ENCODE measurements around the gene KLHL22.

DNA sequence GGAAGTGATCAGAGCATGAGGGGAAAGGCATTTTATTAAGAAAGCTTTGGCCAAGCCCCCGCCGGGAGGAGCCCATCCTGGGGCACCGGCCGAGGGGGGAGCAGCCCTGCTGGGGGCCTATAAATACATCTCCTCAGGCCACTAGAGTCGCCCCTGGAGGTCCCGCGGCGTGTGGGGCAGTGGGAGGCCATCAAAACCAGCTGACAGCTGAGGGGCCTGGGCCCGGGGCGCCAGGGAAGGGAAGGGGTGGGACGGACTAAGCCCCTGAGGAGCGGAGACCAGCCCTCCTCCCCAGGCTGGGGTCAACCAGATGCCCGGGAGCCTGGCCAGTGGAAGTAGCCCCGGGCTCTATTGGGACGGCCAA, 71.0 kb downstream of the KLHL22 start:
- TF ChIP-seq, protein P1, sequence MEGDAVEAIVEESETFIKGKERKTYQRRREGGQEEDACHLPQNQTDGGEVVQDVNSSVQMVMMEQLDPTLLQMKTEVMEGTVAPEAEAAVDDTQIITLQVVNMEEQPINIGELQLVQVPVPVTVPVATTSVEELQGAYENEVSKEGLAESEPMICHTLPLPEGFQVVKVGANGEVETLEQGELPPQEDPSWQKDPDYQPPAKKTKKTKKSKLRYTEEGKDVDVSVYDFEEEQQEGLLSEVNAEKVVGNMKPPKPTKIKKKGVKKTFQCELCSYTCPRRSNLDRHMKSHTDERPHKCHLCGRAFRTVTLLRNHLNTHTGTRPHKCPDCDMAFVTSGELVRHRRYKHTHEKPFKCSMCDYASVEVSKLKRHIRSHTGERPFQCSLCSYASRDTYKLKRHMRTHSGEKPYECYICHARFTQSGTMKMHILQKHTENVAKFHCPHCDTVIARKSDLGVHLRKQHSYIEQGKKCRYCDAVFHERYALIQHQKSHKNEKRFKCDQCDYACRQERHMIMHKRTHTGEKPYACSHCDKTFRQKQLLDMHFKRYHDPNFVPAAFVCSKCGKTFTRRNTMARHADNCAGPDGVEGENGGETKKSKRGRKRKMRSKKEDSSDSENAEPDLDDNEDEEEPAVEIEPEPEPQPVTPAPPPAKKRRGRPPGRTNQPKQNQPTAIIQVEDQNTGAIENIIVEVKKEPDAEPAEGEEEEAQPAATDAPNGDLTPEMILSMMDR (IDR thresholded peaks at IDR 0.05 in 4 of 5, conservative IDR thresholded peaks at IDR 0.05 in 1 of 5) = no peak
- no peak for TF ChIP-seq POLR2A (IDR thresholded peaks at IDR 0.05)

Data from gastrocnemius medialis (tissue), 4 donors.